ENCODE data around the gene PCGF6.

Gene PCGF6, protein sequence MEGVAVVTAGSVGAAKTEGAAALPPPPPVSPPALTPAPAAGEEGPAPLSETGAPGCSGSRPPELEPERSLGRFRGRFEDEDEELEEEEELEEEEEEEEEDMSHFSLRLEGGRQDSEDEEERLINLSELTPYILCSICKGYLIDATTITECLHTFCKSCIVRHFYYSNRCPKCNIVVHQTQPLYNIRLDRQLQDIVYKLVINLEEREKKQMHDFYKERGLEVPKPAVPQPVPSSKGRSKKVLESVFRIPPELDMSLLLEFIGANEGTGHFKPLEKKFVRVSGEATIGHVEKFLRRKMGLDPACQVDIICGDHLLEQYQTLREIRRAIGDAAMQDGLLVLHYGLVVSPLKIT

DNA sequence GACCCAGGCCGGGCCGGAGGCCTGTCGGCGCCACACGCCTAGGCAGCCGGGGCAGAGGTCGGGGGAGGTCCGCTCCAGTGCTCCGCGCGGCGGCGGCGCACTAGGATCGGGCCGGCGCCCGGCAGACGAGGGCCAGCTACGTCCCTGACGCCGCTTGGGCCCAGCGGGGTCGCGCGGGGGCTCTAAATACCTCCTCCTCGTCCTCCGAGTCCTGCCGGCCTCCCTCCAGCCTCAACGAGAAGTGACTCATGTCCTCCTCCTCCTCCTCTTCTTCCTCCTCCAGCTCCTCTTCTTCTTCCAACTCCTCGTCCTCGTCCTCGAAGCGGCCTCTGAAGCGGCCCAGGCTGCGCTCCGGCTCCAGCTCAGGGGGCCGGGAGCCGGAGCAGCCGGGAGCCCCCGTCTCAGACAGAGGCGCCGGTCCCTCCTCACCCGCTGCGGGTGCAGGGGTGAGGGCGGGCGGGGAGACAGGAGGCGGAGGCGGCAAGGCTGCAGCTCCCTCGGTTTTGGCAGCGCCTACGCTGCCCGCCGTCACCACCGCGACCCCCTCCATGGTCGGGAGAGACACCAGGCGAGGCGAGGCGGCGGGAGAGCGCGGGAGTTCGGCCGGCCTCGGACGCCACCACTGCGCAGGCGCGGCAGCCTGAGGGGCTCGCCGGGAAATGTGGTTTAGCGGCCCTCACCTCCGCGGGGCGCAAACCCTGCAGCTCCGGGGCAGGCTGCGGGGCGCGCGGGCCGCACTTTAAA, at the start of gene PCGF6:
Gene PCGF6, minus strand, starts transcription at position 624 of the 744 bp plus-strand sequence. Its CDS starts 74 bp downstream, at position 550.
- peak; percentile 95 for DNase-seq (ENCODE audit: extremely low spot score)
- CTCF ChIA-PET: interaction anchor here (1.0 to 2.1 kb wide), 4 partner anchors 14 to 433 kb away, joined by 3 to 7 read pairs (median 4); partner anchors contain the start of gene CNNM2

DNA sequence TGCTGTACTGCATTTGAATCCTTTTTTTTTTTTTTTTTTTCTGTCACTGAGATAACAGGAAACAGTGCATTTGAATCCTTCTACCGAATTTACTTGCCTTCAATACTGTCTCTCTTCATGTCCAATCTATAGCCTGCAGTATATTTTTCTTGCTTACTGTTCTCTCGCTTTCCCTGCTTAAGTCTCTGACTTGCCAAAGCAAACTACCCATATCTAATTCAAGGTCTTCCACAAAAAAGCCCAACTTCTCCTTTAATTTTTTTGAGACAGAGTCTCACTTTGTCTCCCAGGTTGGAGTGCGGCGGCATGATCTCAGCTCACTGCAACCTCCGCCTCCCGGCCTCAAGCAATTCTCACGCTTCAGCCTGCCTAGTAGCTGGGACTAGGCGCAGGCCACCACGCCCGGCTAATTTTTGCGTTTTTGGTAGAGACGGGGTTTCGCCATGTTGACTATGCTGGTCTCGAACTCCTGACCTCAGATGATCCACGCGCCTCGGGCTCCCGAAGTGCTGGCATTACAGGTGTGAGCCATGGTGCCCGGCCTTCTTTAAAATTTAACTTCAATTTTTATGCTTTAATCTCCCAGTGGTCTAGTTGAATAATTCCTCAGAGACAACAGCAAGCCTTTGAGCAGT, 46.4 kb upstream of the PCGF6 start:
- ChIA-PET CTCF (interaction anchor here (0.9 to 3.9 kb wide), 7 partner anchors 9 to 88 kb away, joined by 3 to 23 read pairs (median 4); no protein-coding TSS in a partner anchor), POLR2A (interaction anchor here (0.8 kb wide), 1 partner anchor 29 kb away, joined by 5 read pairs; the partner anchor contains the start of gene TAF5)
- TF ChIP-seq, protein P1, sequence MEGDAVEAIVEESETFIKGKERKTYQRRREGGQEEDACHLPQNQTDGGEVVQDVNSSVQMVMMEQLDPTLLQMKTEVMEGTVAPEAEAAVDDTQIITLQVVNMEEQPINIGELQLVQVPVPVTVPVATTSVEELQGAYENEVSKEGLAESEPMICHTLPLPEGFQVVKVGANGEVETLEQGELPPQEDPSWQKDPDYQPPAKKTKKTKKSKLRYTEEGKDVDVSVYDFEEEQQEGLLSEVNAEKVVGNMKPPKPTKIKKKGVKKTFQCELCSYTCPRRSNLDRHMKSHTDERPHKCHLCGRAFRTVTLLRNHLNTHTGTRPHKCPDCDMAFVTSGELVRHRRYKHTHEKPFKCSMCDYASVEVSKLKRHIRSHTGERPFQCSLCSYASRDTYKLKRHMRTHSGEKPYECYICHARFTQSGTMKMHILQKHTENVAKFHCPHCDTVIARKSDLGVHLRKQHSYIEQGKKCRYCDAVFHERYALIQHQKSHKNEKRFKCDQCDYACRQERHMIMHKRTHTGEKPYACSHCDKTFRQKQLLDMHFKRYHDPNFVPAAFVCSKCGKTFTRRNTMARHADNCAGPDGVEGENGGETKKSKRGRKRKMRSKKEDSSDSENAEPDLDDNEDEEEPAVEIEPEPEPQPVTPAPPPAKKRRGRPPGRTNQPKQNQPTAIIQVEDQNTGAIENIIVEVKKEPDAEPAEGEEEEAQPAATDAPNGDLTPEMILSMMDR (IDR thresholded peaks at IDR 0.05; ENCODE audit: control extremely low read depth, extremely low read depth, low read depth, missing control alignments): no peak
- DNase-seq (ENCODE audit: extremely low spot score): no peak

More for the DNA sequence above, at the start of gene PCGF6:
- TF ChIP-seq, protein P1 (IDR thresholded peaks at IDR 0.05; ENCODE audit: control extremely low read depth, extremely low read depth, low read depth, missing control alignments): no peak
- POLR2A ChIA-PET: no interaction called here

DNA sequence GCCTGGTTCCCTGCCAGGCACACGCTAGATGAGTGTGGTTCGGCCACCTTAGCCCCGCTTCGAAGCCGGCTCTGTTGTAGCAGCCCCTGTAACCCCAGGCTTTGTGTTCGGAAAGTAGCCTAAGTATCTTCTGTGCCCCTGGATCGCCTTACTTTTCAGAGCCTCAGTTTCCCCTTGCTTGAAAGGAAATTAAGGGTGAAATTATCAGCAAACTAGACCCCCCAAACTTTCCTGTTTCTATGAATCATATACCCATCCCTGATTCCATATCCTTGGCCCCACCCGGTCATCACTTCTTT, 45.8 kb upstream of the PCGF6 start:
- TF ChIP-seq, protein P1 (IDR thresholded peaks at IDR 0.05; ENCODE audit: control extremely low read depth, extremely low read depth, low read depth, missing control alignments): no peak
- ChIA-PET POLR2A (interaction anchor here (0.8 kb wide), 1 partner anchor 29 kb away, joined by 5 read pairs; the partner anchor contains the start of gene TAF5), CTCF (interaction anchor here (1.2 to 3.9 kb wide), 4 partner anchors 13 to 29 kb away, joined by 4 to 23 read pairs (median 4); partner anchors contain the start of gene TAF5)
- DNase-seq (ENCODE audit: extremely low spot score): no peak

DNA sequence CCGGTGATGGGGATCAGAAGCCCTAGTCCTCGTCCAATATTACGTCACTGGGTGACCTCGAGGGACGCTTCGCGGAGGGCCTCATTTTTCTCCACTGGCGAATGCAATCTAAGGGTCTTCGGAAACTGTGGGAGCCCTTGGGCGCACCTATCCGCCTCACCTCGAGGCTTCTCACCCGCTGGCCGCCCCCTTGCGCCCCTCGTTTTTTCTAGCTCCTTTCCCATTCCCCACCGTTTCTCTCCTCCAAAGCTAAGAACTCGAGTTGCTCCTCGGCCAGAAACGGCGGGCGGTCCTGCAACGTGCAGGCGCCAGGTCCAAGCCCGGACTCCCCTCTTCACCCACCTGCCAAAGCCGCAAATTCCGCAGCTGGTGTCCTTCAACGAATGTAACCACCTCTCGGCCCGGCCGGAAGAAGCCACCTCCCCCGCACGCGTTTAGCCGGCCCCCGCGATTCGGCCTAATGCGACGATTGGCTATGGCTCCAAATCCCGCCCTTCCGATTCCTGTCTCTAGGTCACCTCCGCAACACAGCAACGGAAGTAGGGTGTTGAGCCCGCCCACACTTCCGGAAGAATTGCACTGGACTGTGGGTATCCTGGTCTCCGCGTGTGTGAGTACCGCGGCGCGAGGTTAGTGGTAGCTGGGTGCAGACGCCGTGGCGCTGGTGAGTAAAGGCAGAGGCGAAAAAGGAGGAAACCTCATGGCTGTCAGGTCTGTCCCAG, 45.3 kb upstream of the PCGF6 start, which contains the start of the genes ATP5MK and PDCD11:
Gene ATP5MK, minus strand, starts transcription at position 409 of the 722 bp plus-strand sequence. CDS start 4,018 bp downstream, outside the sequence.
Gene PDCD11, plus strand, starts transcription at position 560 of the 722 bp plus-strand sequence. CDS start 1,801 bp downstream, outside the sequence.
- TF ChIP-seq, protein P1 (IDR thresholded peaks at IDR 0.05; ENCODE audit: control extremely low read depth, extremely low read depth, low read depth, missing control alignments): no peak
- POLR2A ChIA-PET: interaction anchor here (0.8 kb wide), 1 partner anchor 28 kb away, joined by 5 read pairs; the partner anchor contains the start of gene TAF5
- CTCF ChIA-PET: interaction anchor here (0.8 to 3.9 kb wide), 7 partner anchors 12 to 479 kb away, joined by 3 to 23 read pairs (median 4); partner anchors contain the start of gene TAF5
- DNase-seq (ENCODE audit: extremely low spot score): peak; percentile 98

DNA sequence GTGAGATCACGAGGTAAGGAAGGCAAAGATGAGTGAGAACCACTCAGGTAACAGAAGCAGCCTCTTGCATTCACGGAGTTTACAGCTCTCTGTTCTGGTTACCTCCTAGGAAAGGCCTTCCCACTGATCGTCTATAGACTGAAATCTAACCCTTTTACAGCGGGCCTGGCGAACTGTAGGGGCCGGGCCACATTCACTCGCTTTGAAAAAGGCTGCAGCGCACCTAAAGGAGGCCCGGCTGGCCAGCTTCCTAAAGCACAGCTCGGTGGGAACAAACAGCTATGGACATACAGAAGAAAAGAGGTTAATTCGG, 44.8 kb upstream of the PCGF6 start:
- TF ChIP-seq, protein P1 (IDR thresholded peaks at IDR 0.05; ENCODE audit: control extremely low read depth, extremely low read depth, low read depth, missing control alignments): no peak
- DNase-seq (ENCODE audit: extremely low spot score): peak; percentile 19
- ChIA-PET POLR2A (no interaction called here), CTCF (interaction anchor here (0.8 to 1.7 kb wide), 6 partner anchors 12 to 479 kb away, joined by 3 to 7 read pairs (median 4); partner anchors contain the start of gene TAF5)

All from GM10248 (cell line).